Activated CD8-positive, alpha-beta memory T cell treated with anti-CD3 and anti-CD28 coated beads, Interleukin-2, amount 50 U/mL, for 1 hour (primary cell): ENCODE data around the gene FRMD3.
"Not testable (repeated sequence)": the region's sequence is repeated elsewhere in the genome, so short reads cannot be mapped to it uniquely, and the experiment has no call there.

Experiments
- DNase-seq: peaks from one replicate; pipeline ENCODE4 v3.0.0-alpha.2; 2020; ENCODE audit errors: extremely low read depth

Gene FRMD3

DNA sequence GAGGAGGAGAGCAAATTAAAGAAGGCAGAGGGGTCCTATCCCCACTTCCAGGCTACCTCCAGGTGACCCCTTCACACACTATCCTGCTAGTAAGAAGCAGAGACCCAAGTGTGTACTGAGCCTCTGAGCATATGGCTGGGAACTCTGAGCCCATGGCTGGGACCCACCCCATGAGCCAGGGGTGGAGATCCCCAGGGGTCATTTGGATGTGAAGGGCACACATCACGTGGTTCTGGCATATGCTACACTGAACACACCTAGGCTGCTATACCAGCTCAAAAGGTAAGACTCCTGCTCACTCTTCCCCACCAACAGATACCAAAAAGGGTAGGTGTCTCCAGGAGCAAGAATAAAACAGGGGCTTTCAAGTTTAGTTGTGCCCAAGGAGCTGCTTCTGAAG, 149.9 kb downstream of the FRMD3 start:
- DNase-seq = no peak

DNA sequence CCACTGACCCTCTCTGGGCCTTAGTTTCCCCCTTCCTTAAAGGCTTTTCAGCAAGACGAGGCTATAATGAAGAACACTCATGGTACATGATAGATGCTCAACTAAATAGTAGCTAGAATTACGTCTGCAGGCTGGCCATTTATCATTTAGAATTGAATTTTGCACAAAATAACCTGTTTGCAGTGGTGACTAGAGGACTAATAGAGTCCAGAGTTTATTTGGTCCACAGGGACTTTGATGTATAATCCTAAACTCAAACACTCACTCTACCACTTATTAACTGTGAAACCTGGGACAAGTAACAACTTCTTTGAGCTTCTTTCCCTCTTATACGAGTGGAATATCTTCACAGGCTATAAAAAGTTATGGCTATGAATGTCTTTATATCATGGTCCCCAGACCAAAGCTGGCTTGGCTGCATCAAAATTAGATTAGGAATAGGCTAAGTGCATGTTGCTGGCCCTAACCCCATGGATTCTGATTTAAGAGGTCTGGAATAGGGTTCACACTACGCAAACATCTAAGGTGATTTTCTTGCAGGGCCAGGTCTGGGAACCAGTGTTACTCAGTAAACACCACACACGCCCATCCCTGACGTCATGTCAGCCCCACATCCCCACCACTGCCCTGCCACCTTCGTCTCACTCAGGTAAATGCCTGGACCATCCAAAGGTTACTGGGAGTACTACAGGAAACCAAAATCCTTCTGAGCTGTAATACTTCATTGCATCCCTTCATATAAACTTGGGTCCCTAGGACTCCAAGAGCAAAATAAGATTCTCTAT, 150.6 kb downstream of the FRMD3 start:
- no peak for DNase-seq

DNA sequence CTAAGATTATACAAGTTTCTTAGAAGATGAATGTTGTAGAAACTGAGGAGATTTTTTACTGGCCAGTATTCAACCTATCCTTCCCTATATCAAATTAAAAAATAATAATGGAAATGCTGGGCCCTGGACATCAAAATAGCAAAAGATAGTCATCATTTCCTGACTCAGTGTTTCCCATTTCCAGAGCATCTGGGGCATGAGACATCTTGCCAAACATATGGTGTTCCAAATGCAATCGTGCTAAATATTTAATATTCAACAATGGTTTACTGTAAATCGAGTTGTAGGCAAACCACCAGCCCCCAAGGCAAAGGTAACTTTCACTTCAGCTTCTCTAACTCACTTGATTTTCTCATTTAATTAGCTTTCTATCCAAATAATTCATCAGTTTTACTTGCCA, 152.9 kb downstream of the FRMD3 start:
- no peak for DNase-seq

DNA sequence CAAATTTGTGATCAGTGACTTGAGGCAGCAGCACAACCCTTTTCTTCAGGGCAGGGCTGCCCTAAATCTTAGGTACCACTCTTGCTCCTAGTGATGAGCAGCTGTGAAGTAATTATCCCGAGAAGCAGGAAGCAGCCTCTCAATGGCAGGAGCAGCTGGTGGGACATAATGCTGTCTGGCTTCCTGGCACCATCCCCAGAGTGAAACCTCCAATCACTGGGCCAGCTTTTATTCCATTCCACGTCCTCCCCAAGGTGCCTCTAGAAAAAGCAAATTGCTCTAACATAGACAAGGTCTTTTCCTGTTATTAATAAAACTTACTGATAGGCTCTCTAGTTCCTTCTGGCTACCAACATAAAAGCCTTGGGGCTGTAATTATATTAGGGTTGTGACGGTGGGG, 154.0 kb downstream of the FRMD3 start:
- no peak for DNase-seq

DNA sequence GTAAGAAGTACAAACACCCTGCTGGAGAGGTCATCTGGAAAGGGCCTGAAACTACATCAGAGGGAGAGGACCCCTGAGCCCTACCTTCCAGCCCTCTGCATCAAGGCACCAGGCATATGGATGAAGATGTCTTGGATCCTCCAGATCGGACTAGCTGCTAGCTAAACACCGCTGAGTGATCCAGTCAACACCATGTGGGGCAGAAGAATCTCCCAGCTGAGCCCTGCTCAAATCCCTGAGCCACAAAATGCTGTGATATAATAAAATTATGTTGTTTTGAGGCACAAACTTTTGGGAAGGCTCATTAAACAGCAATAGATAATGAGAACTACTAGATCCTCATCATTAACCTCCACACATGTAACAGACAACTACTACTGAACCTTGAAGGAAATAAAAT, 155.2 kb downstream of the FRMD3 start:
- no peak for DNase-seq

DNA sequence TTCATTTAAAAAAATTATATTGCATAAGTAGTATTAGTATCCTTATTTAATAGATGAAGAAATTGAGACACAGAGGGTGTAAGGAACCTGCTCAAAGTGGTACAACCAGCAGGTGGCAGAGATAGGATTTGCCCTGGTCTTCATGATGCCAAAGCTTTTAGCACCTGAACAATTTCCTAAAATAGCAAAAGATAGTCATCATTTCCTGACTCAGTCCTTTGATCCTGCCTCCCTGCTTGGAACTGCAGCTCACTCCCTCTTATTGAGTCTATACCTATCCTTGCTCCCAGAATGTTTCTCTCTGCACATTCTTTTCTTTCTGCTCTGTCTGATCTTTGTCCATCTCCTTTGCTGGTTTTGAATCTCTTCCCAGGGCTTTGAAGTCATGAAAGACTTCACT, 155.8 kb downstream of the FRMD3 start:
- no peak for DNase-seq

DNA sequence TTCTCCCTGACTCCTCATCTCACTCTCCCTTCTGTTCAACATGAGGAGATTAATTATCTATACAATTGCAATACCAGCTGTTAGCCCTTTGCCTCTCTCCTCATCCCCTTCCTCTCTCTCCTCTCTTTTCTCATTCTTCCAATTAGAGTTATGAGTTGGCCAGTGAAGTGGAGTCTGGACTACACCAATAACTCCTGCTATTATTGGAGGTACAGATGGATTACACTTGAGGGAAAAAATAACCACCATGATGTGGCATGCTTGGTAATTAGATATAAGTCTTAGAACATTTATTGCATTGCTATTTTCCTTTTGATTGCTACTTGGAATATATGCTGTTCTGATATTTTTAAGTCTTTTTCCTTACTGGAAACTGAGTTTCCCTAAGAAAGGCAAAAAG, 159.2 kb downstream of the FRMD3 start:
- no peak for DNase-seq

DNA sequence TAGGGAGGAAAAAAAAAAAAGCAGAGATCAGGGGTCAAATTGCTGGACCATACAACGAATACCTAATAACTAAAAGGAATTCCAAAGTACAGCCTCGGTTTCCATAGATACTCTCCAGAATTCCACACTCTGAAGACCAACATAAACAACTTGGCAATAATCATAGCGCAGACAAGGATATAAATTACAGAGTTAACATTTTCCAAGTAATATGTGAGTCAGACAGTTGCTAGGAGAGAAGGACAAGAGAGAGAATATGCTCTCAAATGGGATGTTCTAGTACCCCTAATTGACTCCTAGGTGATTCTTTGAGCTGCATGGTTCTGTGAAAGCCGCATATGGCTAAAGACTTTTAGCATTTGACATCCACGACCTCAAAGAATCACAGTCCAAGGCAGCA, 165.2 kb downstream of the FRMD3 start:
- no peak for DNase-seq

DNA sequence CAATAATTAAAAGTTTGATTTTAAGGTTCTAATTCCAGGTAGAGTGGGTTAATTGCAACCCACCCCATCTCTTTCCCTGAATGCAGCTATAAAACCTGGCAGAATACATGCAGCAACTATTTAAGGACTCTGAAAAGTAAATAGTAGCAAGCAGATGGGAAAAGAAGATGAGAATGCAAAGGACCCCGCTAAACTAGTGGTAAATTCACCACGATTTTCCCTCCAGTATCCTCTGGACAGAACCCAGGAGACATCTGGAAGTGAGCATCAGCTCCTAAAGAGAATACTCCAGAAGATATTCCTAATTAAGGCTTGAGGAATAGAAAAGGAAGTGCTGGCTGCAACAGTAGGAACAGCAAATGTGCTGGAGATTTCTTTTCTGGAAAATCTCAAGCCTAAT, 170.9 kb downstream of the FRMD3 start:
- DNase-seq = no peak

DNA sequence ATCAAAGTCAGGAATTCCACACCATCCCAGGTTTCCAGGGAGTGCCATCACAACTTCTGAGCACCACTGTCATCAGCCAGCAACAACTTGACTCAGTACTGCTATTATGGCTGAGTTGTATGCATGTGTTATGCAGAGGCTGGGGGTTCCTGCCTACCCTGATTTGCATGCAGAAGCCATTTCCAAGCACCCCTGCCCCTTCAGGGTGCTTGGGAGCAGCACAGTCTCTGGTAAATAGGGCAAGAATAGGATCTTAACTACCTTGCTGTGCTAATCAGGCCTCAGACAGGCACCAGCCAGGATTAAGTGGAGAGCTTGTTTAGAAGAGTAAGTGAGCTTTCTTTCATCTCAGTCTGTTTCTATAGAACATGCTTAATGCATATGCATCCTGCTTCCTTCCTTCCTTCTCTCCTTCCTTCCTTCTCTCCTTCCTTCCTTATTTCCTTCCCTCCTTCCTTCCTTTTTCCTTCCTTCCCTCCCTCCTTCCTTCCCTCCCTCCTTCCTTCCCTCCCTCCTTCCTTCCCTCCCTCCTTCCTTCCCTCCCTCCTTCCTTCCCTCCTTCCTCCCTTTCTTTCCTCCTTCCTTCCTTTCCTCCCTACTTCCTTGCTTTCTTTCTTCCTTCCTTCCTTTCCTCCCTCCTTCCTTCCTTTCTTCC, 175.7 kb downstream of the FRMD3 start:
- no peak for DNase-seq

DNA sequence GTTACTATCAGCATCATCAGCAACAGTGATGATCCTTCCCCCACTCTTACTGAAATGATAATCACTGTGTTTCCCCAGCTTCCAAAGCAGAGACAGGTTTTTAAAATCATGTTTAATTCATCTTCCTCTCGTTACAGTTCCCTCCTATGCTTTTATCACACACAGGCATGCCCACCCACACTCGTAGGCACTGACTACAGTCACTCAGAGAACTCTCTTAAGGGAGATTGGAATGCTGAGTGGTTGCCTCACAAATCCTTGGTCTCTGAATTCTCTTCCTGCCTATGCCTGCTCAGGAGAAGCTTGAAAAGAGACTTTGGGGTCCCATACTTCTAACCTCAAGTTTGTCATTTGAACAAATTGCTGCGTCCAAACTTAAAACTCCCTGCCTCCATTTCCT, 179.2 kb downstream of the FRMD3 start:
- DNase-seq = no peak

DNA sequence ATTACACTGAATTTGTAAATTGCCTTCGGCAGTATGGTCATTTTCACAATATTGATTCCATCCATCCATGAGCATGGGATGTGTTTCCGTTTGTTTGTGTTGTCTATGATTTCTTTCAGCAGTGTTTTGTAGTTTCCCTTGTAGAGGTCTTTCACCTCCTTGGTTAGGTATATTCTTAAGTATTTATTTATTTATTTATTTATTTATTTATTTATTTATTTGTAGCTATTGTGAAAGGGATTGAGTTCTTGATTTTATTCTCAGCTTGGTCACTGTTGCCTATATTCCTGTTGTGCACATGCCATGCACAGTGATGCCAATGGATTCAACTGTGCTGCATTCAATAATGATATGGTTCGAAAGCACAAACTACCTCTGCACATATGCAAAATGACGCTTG, 179.7 kb downstream of the FRMD3 start:
- not testable (repeated sequence) for DNase-seq

DNA sequence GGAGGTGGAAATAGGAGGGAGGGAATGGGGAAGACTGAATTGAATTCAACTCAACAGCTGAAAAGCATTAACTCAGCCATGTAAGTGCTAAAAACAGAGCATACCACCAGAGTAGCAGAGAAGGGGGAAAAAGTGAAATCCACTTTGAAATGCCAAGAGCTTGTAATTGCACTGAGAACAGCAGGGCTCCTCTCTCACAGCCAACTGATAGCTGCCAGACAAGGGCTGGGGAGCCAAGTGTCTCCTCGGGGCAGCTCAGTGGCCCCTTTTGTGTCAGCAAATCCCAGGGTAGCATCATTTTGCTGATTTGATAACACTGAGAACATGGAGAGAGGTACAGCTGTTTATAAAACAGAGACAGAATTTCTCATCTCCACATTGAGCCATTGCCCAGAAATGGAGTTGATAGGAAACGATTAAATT, 182.5 kb downstream of the FRMD3 start:
- DNase-seq = no peak

DNA sequence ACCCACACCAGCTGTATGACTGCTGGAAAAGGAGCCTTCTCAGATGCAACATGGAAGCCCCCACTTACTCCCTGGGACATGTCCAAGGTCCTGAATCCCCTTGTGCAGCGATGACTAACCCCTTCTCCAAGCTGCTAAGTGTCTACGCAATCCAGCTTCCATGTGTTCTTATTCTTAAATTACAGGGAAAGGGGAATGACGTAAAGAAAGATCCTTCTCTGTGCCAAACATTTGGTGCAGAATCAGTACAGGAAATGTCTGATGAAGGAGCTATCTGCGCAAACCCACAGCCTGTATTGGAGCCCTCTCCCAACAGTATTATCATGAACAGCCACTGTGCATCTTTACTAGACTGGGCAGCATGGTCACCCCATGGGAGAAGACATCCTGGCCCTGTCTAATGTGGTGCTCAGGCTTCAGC, 183.2 kb downstream of the FRMD3 start:
- DNase-seq = no peak

DNA sequence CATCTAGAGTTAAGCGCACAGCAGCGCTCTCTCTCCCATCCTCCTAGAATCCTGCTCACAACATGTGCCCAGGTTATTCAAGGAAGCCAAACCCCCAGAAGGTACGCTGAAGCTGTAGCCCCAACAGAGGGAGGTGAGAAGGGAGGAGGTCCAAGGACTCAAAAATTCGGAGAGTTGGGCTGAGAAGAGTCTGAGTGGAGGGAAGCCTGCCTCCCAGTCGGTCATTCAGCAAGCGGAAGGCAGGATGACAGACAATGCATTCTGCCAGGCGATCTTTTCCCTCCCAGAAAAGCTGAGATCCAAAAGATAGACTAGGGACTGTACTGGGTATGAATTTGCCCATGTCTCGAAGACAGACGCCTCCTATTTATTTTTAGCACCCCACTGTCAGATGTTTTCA, 189.2 kb downstream of the FRMD3 start:
- no peak for DNase-seq

DNA sequence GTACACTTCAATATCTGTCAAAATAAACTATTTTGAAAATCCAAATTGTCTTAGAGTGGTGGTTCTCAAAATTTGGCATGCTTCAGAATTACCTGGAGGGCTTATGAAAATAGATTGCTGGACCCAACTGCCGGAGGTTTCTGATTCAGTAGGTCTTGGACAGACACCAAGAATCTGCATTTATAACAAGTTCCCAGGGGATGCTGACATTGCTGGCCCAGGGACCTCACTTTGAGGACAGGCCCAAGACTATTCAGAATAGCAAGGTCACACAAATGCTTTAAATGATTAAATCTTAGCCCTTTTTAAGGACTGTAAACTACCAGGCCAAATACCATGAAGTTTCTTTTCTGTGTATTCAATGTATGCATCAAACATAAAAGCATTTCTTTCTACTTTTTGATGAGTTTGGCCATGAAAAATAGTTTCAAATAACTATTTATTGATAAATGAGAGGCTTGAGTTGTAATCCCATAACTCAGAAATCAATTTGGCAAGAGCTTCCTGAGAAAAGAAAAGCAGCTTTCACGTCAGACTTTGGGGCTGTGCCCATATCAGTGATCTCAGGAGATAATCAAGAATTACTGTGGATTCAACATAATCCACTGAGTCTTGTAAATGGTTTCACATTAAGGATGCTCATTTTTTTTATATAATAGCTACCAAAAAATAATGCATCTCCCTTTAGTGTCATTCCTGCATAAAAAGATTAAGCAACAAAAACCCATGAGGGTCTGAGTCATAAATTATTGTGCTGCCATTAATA, 191.4 kb downstream of the FRMD3 start:
- DNase-seq = no peak

DNA sequence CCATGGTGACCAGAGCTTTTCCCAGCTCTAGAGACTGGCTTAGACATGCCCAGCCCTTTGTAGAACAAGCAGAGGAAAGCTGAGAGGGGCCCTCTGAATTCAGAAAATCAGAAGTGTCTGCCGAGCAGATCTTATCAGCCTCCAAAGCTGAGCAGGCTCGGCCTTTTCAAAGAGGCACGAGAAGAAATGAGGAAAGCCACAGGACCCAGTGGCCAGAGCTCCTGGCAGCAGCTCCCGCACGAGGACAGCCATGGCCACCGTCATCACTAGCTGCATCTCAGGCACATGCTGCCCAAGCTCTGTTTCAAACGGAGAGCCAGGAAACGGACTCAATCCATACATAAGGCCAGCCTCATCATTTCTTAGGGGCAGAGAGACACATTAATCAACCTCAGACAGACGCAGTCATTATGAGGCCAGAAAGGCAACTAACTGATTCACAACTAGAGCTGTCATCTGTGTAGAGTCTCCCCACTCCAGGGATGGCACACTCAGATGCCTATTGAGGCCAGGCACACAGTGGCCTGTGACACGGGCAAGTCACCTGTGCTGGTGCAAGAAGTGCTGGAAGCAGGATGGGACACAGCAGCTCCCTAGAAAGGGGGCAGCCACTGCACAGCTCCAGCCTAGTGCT, 194.7 kb downstream of the FRMD3 start:
- DNase-seq = no peak

DNA sequence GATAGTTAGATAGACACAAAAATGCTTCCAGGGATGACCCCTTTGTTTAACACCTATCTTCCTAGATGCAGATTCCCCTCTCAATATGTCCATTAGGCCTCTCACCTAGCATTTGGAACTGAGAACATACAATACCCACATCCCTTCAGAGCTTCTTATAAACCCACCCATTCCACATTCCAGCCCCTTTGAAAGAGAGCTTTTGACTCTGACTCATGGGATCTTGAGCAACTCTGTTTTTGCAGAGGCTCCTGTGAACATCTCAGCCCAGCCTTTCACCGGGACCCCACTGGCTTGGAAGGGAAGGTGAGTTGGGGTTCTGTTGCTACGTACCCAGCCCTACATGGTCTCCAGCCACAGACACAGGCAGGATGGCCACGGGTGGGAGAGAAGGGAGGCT, 195.5 kb downstream of the FRMD3 start:
- no peak for DNase-seq

DNA sequence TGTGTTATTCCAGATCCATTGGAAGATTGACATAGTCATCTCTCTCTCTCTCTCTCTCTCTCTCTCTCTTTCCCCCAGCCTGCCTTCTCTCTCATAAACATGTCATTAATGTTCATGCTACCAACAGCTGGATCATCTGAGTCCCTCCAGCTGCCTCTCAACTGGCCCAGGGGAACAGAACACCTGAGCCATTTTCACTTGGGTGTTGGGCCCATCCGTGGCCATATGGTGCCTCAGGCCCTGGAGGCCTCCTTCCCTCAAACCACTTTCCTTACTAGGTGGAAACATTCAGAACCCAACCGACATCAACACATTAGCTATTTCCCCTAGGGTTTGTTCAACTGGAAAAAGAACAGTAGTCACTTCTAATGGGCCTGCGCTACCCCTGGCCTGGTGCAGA, 196.2 kb downstream of the FRMD3 start:
- DNase-seq = no peak

DNA sequence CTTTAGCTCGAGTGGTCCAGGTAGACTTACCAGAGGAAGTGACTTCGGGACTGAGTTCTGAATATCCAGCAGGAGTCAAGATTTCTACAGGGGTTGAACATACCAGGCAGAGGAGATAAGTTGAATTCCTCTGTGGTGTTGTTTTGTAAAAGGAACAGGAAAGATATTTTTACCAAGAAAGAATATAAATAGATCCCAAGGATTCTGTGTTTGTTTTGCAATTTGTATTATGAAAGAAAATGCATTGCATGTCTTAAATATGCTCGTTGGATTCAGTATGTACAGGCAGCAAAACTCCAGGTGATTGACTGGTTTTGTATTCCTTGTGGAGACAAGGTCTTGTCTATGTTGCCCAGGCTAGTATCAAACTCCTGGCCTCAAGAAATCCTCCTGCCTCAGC, 197.8 kb downstream of the FRMD3 start:
- no peak for DNase-seq

DNA sequence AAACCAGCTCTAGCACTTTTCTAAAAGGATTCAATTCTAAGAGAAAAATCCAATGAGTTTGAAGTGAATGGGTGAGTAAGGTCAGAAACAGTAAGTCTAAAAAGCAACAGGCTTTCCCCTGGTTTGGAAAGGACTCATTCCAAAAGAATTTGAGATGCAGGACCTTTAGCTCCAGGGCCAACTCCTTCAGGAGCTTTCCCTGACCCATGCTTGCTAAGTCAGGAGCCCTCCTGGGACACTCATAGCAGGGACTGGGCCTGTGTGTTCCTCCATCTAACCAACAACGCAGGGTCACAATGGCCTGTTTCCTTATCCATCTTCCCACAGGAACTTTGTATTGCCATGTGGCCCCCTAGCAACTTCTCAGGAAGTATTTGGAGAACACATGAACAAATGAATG, 198.8 kb downstream of the FRMD3 start:
- no peak for DNase-seq

DNA sequence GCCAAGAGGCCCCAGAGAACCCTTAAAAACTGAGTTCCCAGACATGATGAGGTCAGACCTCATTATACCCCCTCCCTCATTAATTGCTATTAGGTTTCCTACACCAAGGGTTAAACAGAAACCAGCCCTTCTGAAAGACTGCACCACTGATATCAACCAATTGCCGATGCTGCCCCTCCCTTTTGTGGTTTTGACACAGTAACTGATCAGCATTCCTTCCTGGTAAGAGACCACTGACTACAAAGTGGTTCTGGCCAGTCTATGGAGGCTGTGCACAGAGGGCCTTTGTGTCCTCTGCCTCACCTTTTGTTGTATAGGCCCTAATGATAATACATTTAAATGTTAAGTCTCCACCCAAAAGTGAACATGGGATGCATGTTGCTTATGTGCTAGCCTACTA, 201.5 kb downstream of the FRMD3 start:
- DNase-seq = no peak
